ENCODE data around the gene PRELID3B.

The PRELID3B gene

DNA sequence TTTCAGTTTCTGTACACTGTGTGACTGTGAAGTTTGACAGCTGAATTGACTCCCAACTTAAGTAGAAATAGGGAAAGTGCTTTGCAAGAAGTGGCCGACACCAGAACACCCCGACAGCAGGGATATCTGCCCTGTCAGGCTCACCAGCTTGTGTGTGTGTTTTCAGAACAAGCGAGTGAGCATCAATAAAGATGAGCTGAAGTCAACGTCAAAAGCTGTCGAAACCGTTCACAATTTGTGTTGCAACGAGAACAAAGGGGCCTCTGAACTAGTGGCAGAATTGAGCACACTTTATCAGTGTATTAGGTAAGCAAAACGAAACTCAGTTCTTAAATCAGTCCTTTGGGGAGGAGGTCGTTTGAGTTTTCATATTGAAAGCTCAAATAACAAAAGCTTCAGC is 50.9 kb downstream of the PRELID3B start:
- no peaks in the 10 kb centered on the region for H3F3A ChIP-seq (ENCODE audit: insufficient read depth, low read length)
- H3K9me2 ChIP-seq (ENCODE audit: low read depth, low read length): no peaks in the 10 kb centered on the region
- no peak overlapping the region for H3K4me2 ChIP-seq (ENCODE audit: low read length)
- H3K4me3 ChIP-seq (ENCODE audit: low read depth, low read length, poor library complexity, severe bottlenecking): no peak overlapping the region
- no peak overlapping the region for H2AFZ ChIP-seq (ENCODE audit: low read length)
- no peaks in the 10 kb centered on the region for H3K27me3 ChIP-seq (ENCODE audit: insufficient read depth, low read length)
- no peaks in the 10 kb centered on the region for H3K9me3 ChIP-seq (ENCODE audit: low read length)
- H3K9ac ChIP-seq (ENCODE audit: low read length): no peak overlapping the region
- H3K4me1 ChIP-seq (ENCODE audit: insufficient read depth, low read length, severe bottlenecking): peaks cover 4% of the 10 kb centered on the region
- no peak overlapping the region for H3K27ac ChIP-seq (ENCODE audit: low read depth, low read length, poor library complexity, severe bottlenecking)
- no peaks in the 10 kb centered on the region for H3K79me2 ChIP-seq (ENCODE audit: insufficient read depth, low read length)
- TF ChIP-seq, protein P1, sequence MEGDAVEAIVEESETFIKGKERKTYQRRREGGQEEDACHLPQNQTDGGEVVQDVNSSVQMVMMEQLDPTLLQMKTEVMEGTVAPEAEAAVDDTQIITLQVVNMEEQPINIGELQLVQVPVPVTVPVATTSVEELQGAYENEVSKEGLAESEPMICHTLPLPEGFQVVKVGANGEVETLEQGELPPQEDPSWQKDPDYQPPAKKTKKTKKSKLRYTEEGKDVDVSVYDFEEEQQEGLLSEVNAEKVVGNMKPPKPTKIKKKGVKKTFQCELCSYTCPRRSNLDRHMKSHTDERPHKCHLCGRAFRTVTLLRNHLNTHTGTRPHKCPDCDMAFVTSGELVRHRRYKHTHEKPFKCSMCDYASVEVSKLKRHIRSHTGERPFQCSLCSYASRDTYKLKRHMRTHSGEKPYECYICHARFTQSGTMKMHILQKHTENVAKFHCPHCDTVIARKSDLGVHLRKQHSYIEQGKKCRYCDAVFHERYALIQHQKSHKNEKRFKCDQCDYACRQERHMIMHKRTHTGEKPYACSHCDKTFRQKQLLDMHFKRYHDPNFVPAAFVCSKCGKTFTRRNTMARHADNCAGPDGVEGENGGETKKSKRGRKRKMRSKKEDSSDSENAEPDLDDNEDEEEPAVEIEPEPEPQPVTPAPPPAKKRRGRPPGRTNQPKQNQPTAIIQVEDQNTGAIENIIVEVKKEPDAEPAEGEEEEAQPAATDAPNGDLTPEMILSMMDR (IDR thresholded peaks at IDR 0.05; ENCODE audit: low read length): no peak
- TF ChIP-seq EZH2 (IDR thresholded peaks at IDR 0.05; ENCODE audit: borderline replicate concordance, low read length): no peak
- H4K20me1 ChIP-seq (ENCODE audit: insufficient read depth, low read length): no peaks in the 10 kb centered on the region
- peaks cover 99% of the 10 kb centered on the region for H3K36me3 ChIP-seq (ENCODE audit: insufficient read depth, low read length)

DNA sequence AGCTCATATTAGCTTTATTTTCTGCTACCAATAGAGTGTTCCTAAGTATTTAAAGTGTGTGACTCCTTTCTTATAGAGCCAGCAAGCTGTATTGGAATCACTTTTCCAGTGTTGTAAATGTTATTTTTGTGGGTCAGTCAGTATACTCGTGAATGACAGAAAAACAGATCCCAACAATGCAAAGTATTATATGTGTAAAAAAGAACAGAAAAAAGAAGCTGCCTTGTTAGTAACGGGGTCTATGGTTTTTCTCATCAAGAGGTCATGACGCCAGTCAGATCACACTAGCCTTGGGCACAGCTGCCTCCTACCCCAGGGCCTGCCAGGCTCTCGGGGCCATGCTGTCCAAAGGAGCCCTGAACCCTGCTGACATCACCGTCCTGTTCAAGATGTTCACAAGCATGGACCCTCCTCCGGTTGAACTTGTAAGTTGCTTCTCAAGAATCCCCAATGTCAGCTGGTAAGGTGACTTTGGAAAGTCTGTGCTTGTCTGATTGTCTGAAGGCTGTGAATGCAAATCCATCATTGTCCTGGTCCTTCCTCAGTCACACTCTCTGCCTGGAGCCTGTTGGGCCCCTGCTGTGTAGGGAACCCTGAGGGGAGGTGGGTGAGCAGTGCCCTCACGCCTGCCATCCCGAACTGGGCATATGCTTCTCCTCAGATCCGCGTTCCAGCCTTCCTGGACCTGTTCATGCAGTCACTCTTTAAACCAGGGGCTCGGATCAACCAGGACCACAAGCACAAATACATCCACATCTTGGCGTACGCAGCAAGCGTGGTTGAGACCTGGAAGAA is 51.7 kb downstream of the PRELID3B start:
- no peak overlapping the region for H3K4me2 ChIP-seq (ENCODE audit: low read length)
- H2AFZ ChIP-seq (ENCODE audit: low read length): no peak overlapping the region
- H3K9me3 ChIP-seq (ENCODE audit: low read length): no peaks in the 10 kb centered on the region
- H3K9ac ChIP-seq (ENCODE audit: low read length): no peak overlapping the region
- H3K4me3 ChIP-seq (ENCODE audit: low read depth, low read length, poor library complexity, severe bottlenecking): no peak overlapping the region
- peaks cover 3% of the 10 kb centered on the region; the same call in 1 of the 2 replicates for H3K79me2 ChIP-seq (ENCODE audit: insufficient read depth, low read length)
- no peak overlapping the region for H3K27ac ChIP-seq (ENCODE audit: low read depth, low read length, poor library complexity, severe bottlenecking)
- H3K9me2 ChIP-seq (ENCODE audit: low read depth, low read length): no peaks in the 10 kb centered on the region
- no peaks in the 10 kb centered on the region for H4K20me1 ChIP-seq (ENCODE audit: insufficient read depth, low read length)
- peaks cover 4% of the 10 kb centered on the region for H3K4me1 ChIP-seq (ENCODE audit: insufficient read depth, low read length, severe bottlenecking)
- H3F3A ChIP-seq (ENCODE audit: insufficient read depth, low read length): no peaks in the 10 kb centered on the region
- TF ChIP-seq, protein P1 (IDR thresholded peaks at IDR 0.05; ENCODE audit: low read length): no peak
- TF ChIP-seq EZH2 (IDR thresholded peaks at IDR 0.05; ENCODE audit: borderline replicate concordance, low read length): no peak
- no peaks in the 10 kb centered on the region for H3K27me3 ChIP-seq (ENCODE audit: insufficient read depth, low read length)
- peaks cover 99% of the 10 kb centered on the region for H3K36me3 ChIP-seq (ENCODE audit: insufficient read depth, low read length)

DNA sequence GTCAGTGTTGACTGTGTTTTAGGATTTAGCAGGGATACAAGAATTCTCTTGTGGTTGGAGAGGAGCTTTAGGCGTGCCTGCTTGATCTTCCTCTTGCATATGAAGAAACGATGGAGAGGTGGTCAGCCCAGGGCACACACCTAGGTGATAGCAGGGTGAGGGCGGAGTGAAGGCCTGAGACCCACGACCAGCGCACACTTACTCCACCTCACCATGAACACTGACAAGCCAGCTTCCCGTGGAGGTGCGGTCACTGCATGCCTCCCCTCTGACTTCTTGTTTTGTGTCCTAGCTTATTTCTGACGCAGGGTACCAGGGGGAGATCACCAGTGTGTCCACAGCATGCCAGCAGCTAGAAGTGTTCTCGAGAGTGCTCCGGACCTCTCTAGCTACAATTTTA is 53.4 kb downstream of the PRELID3B start:
- H3K36me3 ChIP-seq (ENCODE audit: insufficient read depth, low read length): peaks cover 88% of the 10 kb centered on the region
- H4K20me1 ChIP-seq (ENCODE audit: insufficient read depth, low read length): no peaks in the 10 kb centered on the region
- H3K4me3 ChIP-seq (ENCODE audit: low read depth, low read length, poor library complexity, severe bottlenecking): no peak overlapping the region
- H3K9ac ChIP-seq (ENCODE audit: low read length): no peak overlapping the region
- H3K79me2 ChIP-seq (ENCODE audit: insufficient read depth, low read length): peaks cover 19% of the 10 kb centered on the region
- no peaks in the 10 kb centered on the region for H3F3A ChIP-seq (ENCODE audit: insufficient read depth, low read length)
- no peaks in the 10 kb centered on the region for H3K27me3 ChIP-seq (ENCODE audit: insufficient read depth, low read length)
- H3K4me1 ChIP-seq (ENCODE audit: insufficient read depth, low read length, severe bottlenecking): peaks cover 11% of the 10 kb centered on the region
- H3K9me2 ChIP-seq (ENCODE audit: low read depth, low read length): no peaks in the 10 kb centered on the region
- H3K27ac ChIP-seq (ENCODE audit: low read depth, low read length, poor library complexity, severe bottlenecking): no peak overlapping the region
- H3K9me3 ChIP-seq (ENCODE audit: low read length): no peaks in the 10 kb centered on the region
- H2AFZ ChIP-seq (ENCODE audit: low read length): no peak overlapping the region
- H3K4me2 ChIP-seq (ENCODE audit: low read length): no peak overlapping the region
- TF ChIP-seq EZH2 (IDR thresholded peaks at IDR 0.05; ENCODE audit: borderline replicate concordance, low read length): no peak
- TF ChIP-seq, protein P1 (IDR thresholded peaks at IDR 0.05; ENCODE audit: low read length): no peak
